Muscle layer of duodenum (tissue), 2 donors: ENCODE results near the gene DOLPP1.
A peak's percentile ranks its signal among the peaks of the same experiment; 100 is the strongest.

ENCODE experiments used
- H3K27ac ChIP-seq: one replicate; pipeline ENCODE4 v1.7.0; 2013; ENCODE audit warnings: mild to moderate bottlenecking, low read length
- H3K27me3 ChIP-seq: one replicate; pipeline ENCODE4 v1.7.0; 2013; ENCODE audit warnings: low read depth, mild to moderate bottlenecking, control low read depth, low read length
- H3K36me3 ChIP-seq, 2 donors: one replicate each; pipeline ENCODE4 v1.7.0; 2013; ENCODE audit warnings: low read length in 2 of 2, control low read depth in 1 of 2, mild to moderate bottlenecking in 1 of 2; ENCODE audit not compliant: insufficient read depth in 2 of 2, control insufficient read depth in 1 of 2
- H3K4me1 ChIP-seq, 2 donors: one replicate each; pipeline ENCODE4 v1.7.0; 2013; ENCODE audit warnings: low read length in 2 of 2, mild to moderate bottlenecking in 2 of 2, control low read depth in 1 of 2, moderate library complexity in 1 of 2; ENCODE audit not compliant: insufficient read depth in 2 of 2, control insufficient read depth in 1 of 2
- H3K4me3 ChIP-seq, 2 donors: one replicate each; pipeline ENCODE4 v1.7.0; 2013; ENCODE audit warnings: low read length in 2 of 2, low read depth in 1 of 2, mild to moderate bottlenecking in 1 of 2
- H3K9me3 ChIP-seq, 2 donors: one replicate each; pipeline ENCODE4 v1.7.0; 2013; ENCODE audit warnings: low read length in 2 of 2, control low read depth in 1 of 2, mild to moderate bottlenecking in 1 of 2; ENCODE audit not compliant: control insufficient read depth in 1 of 2
- donor health status: healthy.

Gene DOLPP1

DNA sequence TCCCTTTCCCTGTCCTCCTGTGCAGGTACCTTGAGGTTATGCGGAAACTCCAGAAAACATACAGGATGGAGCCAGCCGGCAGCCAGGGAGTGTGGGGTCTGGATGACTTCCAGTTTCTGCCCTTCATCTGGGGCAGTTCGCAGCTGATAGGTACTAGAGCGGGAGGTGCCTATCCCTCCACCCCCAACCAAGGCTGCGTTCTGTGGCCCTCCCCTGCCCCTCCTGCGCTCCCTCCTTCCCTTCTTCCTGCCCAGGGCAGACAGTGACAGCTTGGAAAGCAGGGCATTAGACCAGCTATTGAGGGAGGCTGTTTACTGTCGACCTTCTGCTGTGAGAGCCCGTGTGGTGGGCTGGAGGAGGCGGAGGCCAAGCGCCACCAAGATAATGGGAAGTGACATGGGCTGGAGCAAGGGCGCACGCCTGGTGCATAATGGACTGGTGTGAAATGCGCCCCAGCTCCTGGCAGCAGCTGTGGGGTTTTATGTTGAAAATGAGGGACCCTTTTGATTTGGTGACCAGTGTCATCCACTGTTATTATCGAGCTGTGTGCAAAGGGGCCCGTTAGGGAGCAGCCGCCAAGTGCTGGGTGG is 55.6 kb downstream of the DOLPP1 start:
- Histone ChIP-seq H3K4me1 (peaks cover 18 to 27% of the 10 kb centered on the region in 2 donors), H3K27ac (no peak overlapping the region), H3K36me3 (peaks cover 24 to 51% of the 10 kb centered on the region in 2 donors), H3K4me3 (no peak overlapping the region), H3K9me3 (no peaks in the 10 kb centered on the region), H3K27me3 (no peaks in the 10 kb centered on the region)

DNA sequence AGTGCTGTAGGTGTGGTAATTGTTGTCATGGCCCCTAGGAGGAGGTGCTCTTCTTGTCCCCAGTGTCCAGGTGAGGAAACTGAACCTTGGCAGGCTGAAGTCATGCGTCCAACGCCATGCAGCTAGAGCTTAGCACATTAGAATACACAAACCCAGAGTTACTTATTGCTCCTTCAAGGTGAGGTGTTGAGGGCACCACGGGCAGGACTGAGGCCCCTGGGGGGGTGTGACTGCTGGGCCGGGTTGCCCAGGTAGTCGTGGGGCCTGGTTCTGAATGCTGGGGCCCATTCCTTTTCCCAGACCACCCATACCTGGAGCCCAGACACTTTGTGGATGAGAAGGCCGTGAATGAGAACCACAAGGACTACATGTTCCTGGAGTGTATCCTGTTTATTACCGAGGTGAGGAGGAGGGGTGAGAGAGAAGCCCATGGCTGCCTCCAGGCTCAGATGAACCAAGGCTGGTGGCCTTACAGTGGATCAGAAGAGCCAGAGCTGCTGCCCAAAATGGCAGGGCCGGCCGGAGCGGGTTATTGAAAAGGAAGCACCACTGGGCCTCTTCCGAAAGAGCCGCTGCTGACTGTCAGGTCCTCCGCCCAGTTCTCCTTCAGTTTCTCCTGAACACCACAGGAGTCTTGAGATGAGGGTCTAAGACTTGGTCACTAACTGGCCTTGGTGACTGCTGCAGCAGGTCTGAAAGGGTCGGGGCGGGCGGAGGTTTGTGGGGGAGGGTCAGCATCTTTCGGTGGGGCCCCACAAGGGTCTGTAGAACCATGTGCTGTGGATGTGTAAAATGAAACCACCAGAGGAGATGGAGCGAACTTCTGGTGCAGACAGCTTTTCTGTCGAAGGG is 56.6 kb downstream of the DOLPP1 start:
- Histone ChIP-seq H3K4me1 (peaks cover 27 to 37% of the 10 kb centered on the region in 2 donors), H3K36me3 (peaks cover 24 to 51% of the 10 kb centered on the region in 2 donors), H3K27me3 (no peaks in the 10 kb centered on the region), H3K27ac (peak overlapping the region; percentile 99), H3K9me3 (no peaks in the 10 kb centered on the region), H3K4me3 (no peak overlapping the region)

DNA sequence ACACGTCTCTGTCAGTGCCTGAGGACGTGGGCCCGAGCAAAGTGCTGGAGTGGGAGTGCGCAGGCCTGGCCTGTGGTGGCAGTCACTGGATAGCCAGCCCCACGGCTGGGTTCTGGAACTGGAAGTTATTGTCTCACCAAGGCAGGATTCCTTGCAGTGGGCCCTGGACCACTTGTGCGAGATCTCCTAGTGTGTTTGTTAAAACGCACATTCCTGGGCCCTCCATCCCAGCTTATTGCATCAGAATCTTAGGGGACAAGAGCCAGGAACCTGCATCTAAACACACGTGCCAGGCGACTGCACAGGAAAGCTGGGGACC is 57.2 kb downstream of the DOLPP1 start:
- Histone ChIP-seq H3K4me3 (no peak overlapping the region), H3K4me1 (peaks cover 32 to 42% of the 10 kb centered on the region in 2 donors), H3K9me3 (no peaks in the 10 kb centered on the region), H3K36me3 (peaks cover 23 to 47% of the 10 kb centered on the region in 2 donors), H3K27me3 (no peaks in the 10 kb centered on the region), H3K27ac (peak overlapping the region; percentile 99)

DNA sequence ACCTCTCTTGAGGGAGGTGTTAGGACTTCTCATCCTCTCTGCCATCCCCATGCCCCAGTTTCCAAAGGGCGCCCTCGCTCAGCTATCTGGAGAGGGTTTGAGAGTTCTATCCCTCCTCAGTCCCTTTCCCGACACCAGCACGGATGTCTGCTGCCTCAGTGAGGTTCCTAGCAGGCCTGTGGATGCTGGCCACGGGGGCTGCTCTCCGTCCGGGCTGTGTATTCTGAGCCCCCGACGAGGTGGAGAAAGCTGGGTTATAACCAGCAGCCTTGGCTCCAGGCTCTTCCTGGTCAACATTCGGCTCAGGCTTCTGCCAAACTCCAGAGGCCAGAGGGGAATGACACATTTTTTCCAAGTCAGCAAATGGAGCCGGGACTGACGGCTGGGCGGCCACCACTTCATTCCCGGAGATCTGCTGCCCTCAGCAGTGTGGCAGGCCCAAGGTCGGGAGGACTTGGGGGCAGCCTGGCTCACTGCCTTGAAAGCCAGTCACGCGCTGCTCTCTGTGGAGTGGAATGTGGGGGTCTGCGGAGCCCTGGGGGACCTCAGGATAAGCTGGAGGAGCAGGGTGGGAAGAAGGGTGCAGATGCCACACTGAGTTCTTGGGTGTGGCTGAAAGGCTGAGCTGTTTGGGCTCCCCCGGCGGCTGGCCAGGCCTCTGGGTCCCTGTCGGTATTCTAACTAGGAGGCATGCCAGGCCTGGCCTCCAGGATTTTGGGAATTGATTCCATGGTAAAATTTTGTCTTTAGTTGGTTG is 57.7 kb downstream of the DOLPP1 start:
- Histone ChIP-seq H3K27me3 (no peaks in the 10 kb centered on the region), H3K9me3 (no peaks in the 10 kb centered on the region), H3K36me3 (peaks cover 17 to 45% of the 10 kb centered on the region in 2 donors), H3K27ac (peak overlapping the region; percentile 99), H3K4me3 (peak overlapping the region; percentile 60 to 62), H3K4me1 (peaks cover 36 to 48% of the 10 kb centered on the region in 2 donors)

DNA sequence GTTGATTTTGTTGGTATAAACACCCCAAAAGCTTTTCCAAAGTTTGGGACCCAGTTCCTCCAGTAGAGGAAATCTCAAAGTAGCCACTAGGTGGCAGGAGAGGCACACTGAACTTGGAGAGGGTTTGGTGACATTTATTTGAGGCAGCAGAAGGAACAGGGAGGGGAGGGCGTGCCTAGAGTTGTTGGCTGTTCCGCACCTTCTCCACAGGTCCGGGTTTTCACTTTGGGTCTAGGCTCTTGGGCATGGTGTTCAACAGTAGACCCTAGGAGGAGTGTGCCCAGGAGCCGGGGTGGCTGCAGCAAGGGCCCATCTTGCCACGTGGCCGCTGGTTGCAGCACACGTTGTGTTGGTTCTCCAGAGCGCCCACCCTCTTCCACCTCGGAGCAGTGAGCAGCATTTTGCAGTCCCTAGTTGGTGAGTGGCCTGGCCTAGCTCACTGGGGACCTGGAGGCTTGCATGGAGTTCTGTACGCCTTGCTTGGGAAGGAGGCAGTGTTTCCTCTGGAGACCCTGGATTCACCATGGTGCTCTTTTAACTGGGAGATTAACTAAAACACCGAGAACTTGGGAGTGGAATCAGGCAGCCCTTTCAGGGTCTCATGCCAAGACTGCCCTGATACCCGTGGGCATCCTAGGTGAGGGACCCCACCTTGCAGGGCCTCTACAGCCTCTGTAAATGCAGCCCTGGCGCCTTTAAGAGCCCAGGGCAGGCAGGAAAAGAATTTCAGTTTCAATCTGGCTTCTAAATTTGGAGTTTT is 58.5 kb downstream of the DOLPP1 start:
- Histone ChIP-seq H3K36me3 (peaks cover 13 to 49% of the 10 kb centered on the region in 2 donors), H3K4me3 (peak overlapping the region; percentile 60 to 62), H3K27ac (peak overlapping the region; percentile 99), H3K4me1 (peaks cover 36 to 54% of the 10 kb centered on the region in 2 donors), H3K9me3 (no peaks in the 10 kb centered on the region), H3K27me3 (no peaks in the 10 kb centered on the region)

DNA sequence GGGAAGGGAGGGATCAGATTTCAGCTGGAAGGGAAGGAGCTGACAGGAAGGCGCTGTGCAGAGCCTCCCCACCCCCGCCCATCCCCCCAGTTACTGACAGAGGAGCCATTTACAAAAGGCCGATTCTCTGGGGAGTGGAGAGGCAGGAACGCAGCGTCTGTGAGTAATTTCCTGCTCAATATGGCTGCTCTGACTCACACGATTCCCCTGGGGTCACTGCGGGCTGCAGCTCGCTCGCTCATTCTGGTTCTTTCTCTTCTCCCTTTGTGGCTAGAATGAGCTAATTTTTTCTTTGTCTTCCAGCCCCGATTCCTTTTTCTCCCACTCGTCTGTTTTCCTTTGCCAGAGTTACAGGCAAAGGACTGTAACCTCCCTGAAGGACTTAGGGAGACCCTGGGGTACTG is 59.1 kb downstream of the DOLPP1 start:
- Histone ChIP-seq H3K27me3 (no peaks in the 10 kb centered on the region), H3K27ac (peak overlapping the region; percentile 99), H3K4me1 (peaks cover 36 to 55% of the 10 kb centered on the region in 2 donors), H3K4me3 (peak overlapping the region; percentile 60 to 62), H3K36me3 (peaks cover 13 to 45% of the 10 kb centered on the region in 2 donors), H3K9me3 (no peaks in the 10 kb centered on the region)
